Measurements from ENCODE around the gene SUFU. TPM values are rescaled to one million over a fixed set of nuclear protein-coding genes. Genes with fewer than 3 reads are reported as not detected.

The SUFU gene
- total and polyA plus RNA-seq, 10 donors = 2.0 to 21.9 (median 13.0) TPM

DNA sequence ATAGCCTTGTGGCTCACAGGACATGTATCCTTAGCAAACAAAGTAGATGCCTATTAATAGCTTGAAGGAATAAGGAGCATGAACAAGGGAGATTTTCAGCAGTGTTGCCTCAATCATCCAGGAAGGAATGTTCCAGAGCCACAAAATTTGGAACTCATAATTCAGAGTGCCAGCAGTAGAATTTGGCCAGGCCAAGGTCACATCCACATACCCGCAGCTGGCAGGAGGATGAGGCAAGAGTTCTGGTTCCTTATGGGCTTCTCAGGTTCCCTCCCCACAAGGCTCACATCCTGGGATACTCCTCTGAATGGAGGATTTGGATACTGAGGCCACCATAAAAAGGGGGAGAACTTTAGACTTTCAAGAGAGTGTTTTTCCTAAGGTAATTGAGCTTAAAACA is 45.8 kb downstream of the SUFU start:
- Histone ChIP-seq H3K4me1 (peaks cover 0 to 24% (median 19%) of the 10 kb centered on the region in 6 donors), H3K27ac (no peak overlapping the region), H3K9me3 (no peaks in the 10 kb centered on the region), H3K27me3 (replicated peaks in 1 of 7) (no peaks in the 10 kb centered on the region), H3K36me3 (peaks cover 0 to 38% (median 17%) of the 10 kb centered on the region in 6 donors), H3K4me3 (no peak overlapping the region)
- DNase-seq = no peak
- 53 to 85% (median 75%) methylated on average over 1 of the region's 1 CpG for WGBS, 5 donors
- intact Hi-C loops (cut with DNase I; ENCODE audit: low total_unique reads) = no loop called here
- TF ChIP-seq POLR2A (IDR thresholded peaks at IDR 0.05) (no peak), POLR2AphosphoS5 (IDR thresholded peaks at IDR 0.05) (no peak)
- TF ChIP-seq, protein P1, sequence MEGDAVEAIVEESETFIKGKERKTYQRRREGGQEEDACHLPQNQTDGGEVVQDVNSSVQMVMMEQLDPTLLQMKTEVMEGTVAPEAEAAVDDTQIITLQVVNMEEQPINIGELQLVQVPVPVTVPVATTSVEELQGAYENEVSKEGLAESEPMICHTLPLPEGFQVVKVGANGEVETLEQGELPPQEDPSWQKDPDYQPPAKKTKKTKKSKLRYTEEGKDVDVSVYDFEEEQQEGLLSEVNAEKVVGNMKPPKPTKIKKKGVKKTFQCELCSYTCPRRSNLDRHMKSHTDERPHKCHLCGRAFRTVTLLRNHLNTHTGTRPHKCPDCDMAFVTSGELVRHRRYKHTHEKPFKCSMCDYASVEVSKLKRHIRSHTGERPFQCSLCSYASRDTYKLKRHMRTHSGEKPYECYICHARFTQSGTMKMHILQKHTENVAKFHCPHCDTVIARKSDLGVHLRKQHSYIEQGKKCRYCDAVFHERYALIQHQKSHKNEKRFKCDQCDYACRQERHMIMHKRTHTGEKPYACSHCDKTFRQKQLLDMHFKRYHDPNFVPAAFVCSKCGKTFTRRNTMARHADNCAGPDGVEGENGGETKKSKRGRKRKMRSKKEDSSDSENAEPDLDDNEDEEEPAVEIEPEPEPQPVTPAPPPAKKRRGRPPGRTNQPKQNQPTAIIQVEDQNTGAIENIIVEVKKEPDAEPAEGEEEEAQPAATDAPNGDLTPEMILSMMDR (IDR thresholded peaks at IDR 0.05 in 8 of 11, conservative IDR thresholded peaks at IDR 0.05 in 3 of 11) = no peak

DNA sequence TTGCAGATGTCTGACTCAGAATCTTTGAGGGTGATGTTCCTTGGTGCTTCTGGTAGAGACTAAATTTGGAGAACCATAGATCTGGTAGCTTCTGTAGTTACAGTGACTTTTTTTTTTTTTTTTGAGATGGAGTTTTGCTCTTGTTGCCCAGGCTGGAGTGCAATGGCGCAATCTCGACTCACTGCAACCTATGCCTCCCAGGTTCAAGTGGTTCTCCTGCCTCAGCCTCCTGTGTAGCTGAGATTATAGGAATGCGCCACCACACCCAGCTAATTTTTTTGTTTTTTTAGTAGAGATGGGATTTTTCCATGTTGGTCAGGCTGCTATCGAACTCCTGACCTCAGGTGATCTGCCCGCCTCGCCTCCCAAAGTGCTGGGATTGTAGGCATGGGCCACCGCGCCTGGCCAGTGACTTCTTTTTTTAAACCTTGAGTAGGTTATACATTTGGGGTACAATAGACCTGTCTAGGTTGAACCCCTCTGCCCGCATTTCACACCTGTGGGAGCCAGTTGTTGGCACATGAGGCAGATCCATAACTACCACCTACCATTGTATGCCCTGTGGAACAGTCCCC is 47.0 kb downstream of the SUFU start:
- Histone ChIP-seq H3K4me1 (peaks cover 0 to 20% (median 17%) of the 10 kb centered on the region in 6 donors), H3K36me3 (peaks cover 0 to 40% (median 17%) of the 10 kb centered on the region in 6 donors), H3K27ac (no peak overlapping the region), H3K9me3 (no peaks in the 10 kb centered on the region), H3K27me3 (replicated peaks in 1 of 7) (no peaks in the 10 kb centered on the region), H3K4me3 (no peak overlapping the region)
- TF ChIP-seq, protein P1 (IDR thresholded peaks at IDR 0.05 in 8 of 11, conservative IDR thresholded peaks at IDR 0.05 in 3 of 11) = no peak
- TF ChIP-seq POLR2AphosphoS5 (IDR thresholded peaks at IDR 0.05) (no peak), POLR2A (IDR thresholded peaks at IDR 0.05) (no peak)
- 94 to 99% (median 96%) methylated on average over 9 of the region's 9 CpGs for WGBS, 5 donors
- intact Hi-C loops (cut with DNase I; ENCODE audit: low total_unique reads) = no loop called here
- no peak for DNase-seq

DNA sequence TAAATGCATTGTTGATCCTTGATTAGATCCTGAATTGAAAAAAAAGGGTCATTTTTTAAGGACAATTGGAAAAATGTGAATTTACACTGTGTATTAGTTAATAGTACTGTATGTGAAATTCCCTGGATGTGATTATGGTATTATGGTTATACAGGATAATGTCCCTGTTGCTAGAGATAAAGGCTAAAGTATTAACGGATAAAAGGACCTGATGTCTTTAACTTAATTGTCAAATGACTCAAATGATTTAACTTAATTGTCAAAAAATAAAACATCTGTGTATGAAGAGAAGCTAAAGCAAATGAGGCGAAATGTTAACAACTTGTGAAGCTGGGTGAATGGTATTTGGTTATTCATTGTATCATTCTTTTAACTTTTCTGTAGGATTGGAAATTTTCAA is 48.8 kb downstream of the SUFU start:
- intact Hi-C loops (cut with DNase I; ENCODE audit: low total_unique reads) = no loop called here
- 75 to 92% (median 91%) methylated on average over 2 of the region's 2 CpGs for WGBS, 5 donors
- TF ChIP-seq, protein P1 (IDR thresholded peaks at IDR 0.05 in 8 of 11, conservative IDR thresholded peaks at IDR 0.05 in 3 of 11) = no peak
- no peak for TF ChIP-seq POLR2AphosphoS5 (IDR thresholded peaks at IDR 0.05)
- no peak for TF ChIP-seq POLR2A (IDR thresholded peaks at IDR 0.05)

DNA sequence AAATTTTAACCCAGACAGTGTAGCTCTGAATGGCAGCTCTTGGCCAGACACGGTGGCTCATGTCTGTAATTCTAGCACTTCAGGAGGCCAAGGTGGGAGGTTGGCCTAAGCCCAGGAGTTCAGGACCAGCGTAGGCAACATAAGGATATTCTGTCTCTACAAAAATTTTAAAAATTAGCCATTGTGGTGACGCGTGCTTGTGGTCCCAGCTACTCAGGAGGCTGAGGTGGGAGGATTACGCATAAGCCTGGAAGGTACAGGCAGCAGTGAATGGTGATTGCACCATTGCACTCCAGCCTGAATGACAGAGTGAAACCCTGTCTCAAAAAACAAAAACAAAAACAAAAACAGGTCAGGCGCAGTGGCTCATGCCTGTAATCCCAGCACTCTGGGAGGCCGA is 50.0 kb downstream of the SUFU start:
- DNase-seq = no peak
- no peaks in the 10 kb centered on the region for H3K9me3 ChIP-seq
- H3K27ac ChIP-seq = no peak overlapping the region
- H3K27me3 ChIP-seq (replicated peaks in 1 of 7) = no peaks in the 10 kb centered on the region
- TF ChIP-seq POLR2AphosphoS5 (IDR thresholded peaks at IDR 0.05) = no peak
- TF ChIP-seq, protein P1 (IDR thresholded peaks at IDR 0.05 in 8 of 11, conservative IDR thresholded peaks at IDR 0.05 in 3 of 11) = no peak
- no peak for TF ChIP-seq POLR2A (IDR thresholded peaks at IDR 0.05)
- no peak overlapping the region for H3K4me3 ChIP-seq
- H3K36me3 ChIP-seq = peaks cover 0 to 40% (median 17%) of the 10 kb centered on the region in 6 donors
- peaks cover 0 to 11% (median 0%) of the 10 kb centered on the region in 6 donors for H3K4me1 ChIP-seq
- intact Hi-C loops (cut with DNase I; ENCODE audit: low total_unique reads) = no loop called here
- WGBS, 5 donors = 94 to 98% (median 95%) methylated on average over 7 of the region's 7 CpGs

More for the DNA sequence above, 48.8 kb downstream of the SUFU start:
- no peak overlapping the region for H3K4me3 ChIP-seq
- DNase-seq = no peak
- no peaks in the 10 kb centered on the region for H3K27me3 ChIP-seq (replicated peaks in 1 of 7)
- no peaks in the 10 kb centered on the region for H3K9me3 ChIP-seq
- peaks cover 0 to 11% (median under 1%) of the 10 kb centered on the region in 6 donors for H3K4me1 ChIP-seq
- peaks cover 0 to 40% (median 17%) of the 10 kb centered on the region in 6 donors for H3K36me3 ChIP-seq
- H3K27ac ChIP-seq = no peak overlapping the region

Measured in spleen (tissue), 11 donors.